IPS-NIHi11 (cell line): ENCODE data around the gene PADI2.

Experiments
- DNase-seq: peaks from one replicate; pipeline ENCODE4 v3.0.0; 2012; ENCODE audit warnings: mixed read lengths, low spot score

PADI2 gene

DNA sequence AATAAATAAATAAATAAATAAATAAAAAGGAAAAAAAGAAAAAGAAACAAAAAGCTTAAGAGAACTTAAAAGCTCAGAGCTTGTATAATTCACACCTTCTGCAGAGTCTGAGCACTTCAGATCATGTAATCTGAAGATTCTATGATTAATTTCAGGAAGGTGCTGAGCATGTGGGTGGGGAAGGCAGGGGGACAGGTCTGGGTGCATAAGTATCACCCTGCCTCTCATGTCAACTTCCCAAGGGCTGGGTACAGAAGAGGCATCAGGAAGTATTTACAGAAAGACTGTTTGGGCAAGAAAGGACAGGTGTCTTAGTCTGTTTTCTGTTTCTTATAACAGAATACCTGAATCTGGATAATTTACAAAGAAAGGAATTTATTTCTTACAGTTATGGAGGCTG is 20.4 kb upstream of the PADI2 start:
- no peak for DNase-seq

DNA sequence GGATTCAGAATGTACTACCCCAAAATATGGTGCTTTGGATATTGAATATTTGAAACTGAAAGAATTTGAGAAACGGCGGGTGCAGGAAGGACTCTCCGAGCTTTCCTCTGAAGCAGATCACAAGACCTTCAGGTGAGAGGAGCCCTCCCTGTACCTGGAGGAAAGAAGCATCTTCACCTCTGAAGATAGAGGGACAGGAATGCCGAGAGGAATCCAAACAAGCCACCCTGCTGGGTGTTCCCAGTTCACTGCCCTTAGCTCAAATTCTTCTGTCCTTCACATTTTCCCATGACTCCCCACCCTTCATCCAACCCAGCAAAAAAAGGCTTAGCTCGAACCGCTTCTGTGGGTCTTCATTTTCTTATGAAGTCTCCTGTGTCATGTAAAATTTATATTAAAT is 18.2 kb upstream of the PADI2 start:
- DNase-seq: no peak

DNA sequence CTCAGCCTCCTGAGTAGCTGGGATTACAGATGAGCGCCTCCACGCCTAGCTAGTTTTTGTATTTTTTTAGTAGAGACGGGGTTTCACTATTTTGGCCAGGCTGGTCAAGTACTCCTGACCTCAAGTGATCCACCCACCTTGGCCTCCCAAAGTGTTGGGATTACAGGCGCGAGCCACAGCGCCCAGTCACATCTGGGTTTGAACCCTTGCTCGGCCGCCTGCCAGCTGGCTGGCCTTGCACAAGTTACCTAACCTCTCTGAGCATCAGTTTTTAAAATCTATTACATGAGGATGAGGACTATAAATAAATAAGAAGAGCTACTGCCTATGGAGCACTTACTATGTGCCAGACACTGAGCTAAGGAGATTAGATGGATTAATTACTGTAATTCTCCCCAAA is 17.7 kb upstream of the PADI2 start:
- no peak for DNase-seq

DNA sequence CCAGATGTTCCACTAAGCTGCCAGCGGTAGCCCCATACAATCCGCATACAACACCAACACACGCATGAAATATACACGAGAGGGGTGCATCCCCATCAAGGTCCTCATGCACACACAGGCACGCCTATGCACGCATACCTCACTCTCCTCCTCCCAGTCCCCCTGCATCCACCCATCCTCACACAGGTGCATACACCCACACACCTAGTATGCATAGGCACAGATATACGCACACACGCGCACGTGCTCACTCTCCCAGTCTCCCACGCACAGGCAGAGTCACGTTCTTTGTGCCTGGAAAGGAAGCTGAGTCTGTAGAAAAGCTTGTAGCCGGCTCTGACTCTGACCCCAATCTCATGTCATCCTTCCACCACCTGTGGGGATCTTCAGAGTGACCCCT is 16.9 kb upstream of the PADI2 start:
- no peak for DNase-seq

DNA sequence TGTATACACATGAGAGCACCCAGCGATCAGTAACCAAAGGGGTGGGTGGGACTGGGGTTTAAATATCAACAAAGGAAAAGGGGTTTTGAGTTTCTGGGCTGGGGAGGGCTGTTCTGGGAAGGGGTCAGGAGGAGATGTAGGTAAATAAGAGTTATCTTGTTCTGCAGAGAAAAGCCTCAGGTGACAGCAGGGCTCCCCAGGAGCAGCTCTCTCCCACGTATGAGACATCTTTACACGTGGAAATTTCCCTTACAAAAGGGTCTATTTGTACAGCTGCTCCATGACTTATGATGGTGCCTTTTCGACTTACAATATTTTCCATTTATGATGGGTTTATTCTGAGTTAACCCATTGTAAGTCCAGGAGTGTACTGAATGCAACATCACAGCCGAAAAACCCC is 16.3 kb upstream of the PADI2 start:
- no peak for DNase-seq

DNA sequence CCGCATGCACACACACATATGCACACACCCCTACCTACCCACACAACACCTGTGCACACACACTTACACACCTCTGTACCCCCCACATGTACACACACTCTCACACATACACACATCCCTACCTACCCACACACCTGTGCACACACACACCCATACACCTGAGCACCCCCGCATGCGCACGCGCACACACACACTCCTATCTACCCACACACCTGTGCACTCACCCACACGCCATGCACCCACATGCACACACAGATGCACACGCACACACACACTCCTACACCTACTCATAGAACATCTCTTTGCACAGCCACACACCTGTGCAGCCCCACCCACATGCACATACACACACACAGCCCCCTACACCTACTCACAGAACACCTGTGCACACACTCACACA is 15.5 kb upstream of the PADI2 start:
- DNase-seq: no peak

DNA sequence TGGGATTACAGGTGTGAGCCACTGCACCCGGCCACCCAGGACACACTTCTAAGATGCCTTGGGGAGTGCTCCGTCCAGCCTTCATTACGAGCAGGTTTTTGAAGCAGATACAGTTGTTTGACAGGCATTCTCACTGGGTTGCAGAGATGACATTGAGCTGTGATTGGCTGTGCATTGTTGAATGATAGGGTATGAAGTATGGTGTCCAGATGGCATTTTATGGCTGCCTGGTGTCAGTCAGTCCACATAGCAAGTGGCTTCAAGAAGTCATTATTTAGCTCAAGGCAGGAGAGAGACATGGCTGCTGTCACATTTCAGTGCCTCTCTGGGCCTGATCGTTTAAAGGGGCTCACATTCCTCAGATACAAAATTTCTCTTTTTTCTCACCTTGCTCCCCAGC is 14.8 kb upstream of the PADI2 start:
- no peak for DNase-seq

DNA sequence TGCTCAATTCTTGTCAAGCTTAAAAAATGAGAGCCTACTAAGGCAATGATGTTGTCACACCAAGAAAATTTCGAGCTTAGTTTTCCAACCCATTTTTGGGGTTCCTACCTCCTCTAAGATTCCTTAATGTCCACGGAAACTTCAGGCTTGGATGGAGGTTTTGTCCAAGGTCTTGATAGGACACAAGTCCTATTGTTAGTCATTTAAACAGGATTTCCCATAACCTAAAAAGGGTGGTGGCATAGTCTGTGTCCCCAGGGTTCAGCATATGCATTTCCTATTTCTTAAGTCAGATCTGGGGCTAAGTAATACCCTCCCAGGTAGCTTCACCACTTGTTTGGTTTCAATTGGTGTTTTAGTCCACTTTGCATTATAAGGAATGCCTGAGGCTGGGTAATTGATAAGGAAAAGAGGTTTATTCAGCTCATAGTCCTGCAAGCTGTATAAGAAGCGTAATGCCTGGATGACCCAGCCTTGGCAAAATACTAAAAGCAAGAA is 10.9 kb upstream of the PADI2 start:
- peak; percentile 48 for DNase-seq

DNA sequence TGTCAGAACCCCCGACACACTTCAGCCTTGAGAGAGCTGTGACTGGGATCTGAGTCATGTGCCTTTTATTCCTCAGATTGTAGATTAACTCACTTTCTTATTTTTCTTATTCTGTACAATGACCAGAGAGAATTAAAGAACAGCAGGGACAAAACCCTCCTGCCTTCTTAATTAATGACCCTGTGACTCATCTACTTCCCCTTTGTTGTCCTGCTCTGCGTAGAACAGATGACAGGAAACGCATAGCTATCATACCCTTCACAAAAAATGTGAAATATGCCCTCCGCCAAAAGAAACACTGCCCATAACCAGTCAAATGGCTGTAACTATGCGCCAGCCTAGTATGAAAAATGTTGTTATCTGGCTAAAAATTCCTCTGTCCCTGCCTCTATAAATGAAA is 9.1 kb upstream of the PADI2 start:
- DNase-seq: peak; percentile 49

DNA sequence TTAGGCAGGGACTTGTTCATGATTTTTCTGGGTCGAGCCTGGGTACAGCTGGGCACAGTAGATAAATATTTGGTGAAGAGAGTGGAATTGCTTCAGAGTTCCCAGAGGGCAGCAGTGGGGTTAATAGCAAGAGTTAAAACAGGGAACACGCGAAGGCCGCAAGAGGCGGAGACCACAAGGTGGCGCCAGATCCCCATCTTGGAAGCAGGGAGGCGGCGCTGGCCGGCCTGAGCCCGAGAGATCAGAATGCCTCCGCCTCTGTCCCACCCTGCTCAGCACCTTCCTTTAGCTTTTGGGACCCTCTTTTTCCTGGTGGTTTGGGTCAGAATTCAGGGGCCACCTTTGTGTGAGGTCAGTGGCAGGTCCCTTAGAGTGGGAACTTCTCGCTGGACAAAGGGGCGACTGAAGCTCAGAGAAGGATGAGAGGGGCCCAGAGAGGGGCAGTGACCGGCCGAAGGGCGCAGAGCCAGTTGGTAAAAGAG is 6.5 kb upstream of the PADI2 start:
- peak; percentile 92 for DNase-seq

DNA sequence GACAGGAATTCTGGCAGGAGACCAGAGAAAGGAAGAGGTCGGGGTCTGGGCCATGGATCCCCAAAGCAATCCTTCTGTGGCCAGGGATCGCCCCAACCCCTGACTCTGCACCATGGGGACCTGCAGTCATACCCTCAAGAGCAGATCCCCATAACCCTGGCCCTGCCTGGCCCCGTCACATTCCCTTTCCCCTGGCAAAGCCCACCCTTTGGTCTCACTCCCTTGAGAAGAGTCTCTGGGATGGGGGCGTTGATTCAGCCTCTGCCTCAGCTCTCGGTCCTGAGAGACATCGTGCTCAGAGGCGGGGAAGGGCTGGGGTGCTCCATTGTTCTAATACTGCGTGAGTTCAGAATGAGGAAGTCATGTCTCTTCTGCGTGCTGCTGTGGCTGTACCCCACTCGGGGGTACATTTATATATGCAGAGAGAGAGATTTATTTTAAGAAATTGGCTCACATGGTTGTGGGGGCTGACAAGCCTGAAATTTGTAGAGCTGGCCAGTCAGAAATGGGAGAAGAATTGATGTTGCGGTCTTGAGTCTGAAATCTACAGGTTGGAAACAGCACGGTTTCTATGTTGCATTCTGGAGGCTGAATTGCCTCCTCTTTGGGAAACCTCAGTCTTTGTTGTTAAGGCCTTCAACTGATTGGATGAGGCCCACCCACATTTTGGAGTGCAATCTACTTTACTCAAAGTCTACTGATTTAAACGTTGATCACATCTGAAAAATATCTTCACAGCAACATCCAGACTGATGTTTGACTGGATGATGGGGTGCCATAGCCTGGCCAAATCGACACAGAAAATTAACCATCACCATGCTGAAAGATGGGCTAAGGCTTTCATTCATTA is 4.2 kb upstream of the PADI2 start:
- DNase-seq: no peak

DNA sequence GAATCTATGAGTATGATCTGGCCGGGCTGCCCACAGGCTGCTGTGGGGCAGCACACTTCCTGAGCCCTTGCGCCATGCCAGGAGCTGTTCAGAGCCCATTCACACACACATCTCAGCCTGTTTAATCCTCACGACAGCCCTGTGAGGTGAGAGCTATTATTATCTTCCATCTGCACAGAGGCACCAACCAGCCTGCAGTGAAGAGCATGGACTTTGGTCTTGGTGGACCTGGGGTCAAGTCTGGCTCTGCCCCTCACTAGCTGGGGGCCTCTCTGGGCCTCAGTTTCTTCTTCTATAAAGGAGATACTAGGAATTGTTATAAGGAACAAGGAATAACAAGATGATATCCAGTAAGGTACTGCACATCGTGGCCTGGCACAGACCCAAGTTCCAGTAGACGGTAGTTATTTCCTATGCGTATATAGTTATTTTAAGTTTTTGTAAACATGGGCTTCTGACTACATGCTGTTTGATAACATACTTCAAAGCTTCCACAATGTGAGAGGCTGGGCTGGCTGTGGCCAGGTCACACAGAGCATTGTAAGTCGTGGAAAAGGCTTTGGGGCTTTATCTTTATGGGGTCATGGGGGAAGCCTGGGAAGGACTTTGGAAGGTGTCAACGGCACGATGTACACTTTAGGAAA is 3.4 kb upstream of the PADI2 start:
- no peak for DNase-seq

DNA sequence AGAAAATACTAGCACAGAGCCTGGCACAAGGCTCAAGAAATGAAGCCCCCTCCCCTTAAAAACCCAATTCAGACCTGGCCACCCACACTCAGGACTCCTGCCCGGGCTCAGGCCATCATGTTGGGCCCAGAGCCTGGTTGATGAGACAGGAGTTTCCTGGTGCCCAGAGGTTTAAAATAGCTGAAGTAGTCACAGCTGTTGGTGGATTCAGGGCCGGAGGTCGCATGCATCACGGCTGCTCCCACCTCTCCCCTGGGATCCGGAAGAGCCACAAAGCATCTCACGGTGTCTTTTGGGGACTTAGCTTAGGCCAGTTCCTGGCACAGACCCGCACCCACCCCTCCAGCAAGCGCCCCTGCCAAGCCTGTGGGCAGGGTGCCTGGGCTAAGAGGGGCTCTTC is 2.6 kb upstream of the PADI2 start:
- no peak for DNase-seq

DNA sequence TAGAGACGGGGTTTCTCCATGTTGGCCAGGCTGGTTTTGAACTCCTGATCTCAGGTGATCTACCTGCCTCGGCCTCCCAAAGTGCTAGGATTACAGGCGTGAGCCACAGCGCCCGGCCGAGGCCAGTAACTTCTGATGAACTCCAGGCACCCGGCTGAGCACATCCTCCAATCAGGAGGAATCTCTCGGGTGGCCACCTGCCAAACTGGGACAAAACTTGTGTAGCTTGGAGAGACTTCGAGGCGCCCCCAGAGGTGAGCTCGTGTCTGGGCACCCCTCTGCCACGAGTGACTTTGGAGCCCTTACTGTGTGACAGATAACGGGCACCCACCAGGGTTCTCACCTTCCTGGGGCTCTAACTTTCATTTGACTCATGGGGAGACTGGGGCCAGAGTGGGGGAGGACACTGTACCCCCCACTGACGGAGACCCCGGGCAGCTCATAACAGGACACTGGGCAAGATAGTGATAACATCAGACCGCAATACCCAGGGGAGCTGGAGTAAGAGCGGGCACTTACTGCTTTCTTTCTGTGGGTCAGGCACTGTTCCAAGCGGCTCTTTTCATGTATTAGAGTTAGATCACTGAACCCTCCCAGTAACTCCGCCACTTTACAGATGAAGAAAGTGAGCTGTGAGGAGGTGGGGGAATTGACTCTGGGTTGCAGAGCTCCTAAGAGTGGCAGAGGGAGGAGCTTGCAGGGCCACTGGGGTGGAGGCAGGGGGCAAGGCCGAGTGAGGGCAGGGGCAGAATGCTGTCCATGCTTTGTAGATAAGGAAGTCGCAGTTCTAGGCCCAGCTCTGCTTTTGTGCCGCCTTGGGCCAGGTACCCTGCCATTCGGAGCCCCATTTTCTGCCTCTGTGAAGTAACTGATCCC is 1.9 kb upstream of the PADI2 start:
- DNase-seq: no peak

DNA sequence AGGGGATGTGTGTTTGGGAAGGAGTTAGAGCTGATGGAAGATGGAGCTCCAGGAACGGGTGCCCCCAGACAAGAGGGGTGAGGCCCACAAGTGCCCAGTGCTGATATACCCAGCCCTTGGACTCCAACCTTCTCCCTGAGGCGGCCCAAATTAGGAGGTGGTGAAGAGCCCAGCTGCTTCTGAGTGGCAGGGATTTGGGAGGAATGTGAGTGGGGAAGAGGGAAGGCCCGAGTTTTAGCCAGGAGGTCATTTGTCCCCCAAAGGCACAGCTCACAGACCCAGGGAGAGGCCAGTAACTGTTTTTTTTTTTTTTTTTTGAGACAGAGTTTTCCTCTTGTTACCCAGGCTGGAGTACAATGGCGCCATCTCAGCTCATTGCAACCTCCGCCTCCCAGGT is 1.2 kb upstream of the PADI2 start:
- DNase-seq: no peak

DNA sequence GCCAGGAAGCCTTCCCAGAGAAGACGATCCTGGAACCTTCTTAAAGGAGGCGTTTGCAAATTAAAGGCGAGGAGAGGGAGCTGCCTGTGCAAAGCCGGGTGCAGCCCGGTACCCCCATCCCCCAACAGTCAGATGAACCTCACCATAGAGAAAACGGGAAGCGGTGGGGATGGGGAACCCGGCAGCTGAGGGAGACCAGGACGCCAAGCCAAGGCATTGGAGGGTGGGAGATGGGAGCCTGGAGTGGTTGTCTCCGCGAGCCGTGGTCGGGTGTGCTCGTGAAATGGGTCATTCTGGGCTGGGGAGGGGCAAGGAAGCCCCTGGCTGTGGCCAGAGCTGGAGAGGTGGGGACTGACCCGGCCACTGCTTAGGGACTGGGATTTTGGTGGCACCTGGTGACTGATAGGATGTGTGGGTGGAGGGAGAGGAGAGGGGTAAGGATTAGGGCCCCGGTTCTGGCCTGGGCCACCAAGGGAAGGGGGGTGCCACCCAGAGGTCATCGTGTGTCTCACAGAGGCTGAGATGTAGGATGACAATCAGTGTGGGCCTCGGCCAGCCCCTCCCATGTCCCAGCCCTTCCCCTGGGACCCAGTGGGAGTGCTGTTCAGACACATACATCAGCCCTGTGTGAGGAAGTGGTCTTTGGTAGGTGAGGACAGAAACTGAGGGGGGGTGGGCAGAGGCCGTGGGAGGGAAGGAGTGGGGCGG is 676 bp upstream of the PADI2 start:
- DNase-seq: peak; percentile 54

DNA sequence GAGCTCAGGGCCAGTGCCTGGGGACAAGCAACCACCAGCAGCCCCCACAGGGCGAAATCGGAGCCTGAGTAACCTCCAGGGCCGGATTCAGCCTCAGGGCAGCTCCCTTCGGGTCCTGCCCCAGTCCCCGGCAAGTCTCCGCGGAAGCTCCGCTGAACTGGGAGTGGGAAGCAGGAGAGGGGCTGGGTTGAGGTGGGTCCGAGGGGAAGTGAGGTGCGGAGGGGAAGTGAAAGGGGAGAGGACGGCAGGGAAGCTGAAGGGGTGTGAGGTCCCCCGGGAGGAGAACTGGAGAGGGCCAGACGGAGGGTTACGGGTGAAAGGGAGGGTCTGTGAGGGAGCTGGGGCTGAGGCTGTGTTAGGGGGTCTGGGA is 560 bp downstream of the PADI2 start:
- peak; percentile 57 for DNase-seq

DNA sequence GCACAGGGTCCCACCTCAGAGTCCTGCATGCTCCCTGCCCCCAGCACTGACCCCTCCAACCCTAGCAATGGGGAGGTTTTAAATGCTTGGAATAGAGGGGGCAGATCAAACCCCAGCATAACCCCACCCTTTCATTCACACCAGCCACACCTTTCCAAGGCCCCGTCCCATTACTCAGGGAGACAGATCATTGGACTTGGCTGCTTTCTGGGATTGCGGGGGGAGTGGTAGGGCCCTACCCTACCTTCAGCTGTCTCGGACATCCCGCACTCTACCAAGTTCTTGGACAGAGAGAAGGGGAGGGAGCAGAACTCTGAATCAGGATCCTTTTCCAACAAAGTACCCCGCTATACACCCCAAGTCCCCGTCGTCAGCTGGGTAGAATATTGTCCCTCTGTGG is 983 bp downstream of the PADI2 start:
- no peak for DNase-seq

DNA sequence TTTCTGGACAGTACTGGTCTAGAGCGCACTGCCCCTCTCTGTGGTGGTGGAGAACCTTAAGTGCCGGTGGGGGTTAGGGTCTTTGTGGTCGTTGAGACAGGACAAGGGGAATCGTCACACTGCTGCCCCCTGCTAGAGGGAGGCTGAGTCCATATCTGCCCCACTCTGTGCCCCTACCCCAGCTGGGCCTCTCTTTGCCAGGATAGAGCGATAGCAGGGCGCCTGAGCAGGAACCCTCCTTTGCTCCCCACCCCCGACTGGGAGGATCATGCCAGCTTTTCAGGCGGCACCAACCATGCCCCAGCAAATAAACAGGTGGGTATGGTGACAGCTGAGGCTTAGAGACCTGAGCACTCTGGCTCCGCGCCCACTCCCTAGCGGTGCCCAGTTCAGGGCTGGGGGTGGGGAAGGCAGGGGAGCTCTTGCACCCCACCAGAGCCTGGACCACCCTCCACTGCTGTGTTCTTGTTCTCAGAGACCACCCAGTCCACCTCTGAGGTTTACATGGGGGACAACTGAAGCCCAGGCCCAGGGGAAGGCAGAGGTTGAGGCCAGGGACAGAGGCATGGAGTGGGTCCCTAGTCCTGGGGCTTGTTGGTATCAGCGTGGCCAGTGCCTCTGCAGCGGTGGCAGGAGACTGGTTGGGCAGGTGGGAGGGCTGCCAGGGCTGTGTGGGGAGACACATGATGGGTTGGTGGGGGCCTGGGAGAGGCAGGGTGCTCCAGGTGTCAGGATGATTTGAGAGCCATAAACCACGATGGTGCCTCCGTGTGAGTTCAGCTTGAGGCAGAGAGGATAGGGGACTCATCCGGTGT is 1.6 kb downstream of the PADI2 start:
- no peak for DNase-seq

DNA sequence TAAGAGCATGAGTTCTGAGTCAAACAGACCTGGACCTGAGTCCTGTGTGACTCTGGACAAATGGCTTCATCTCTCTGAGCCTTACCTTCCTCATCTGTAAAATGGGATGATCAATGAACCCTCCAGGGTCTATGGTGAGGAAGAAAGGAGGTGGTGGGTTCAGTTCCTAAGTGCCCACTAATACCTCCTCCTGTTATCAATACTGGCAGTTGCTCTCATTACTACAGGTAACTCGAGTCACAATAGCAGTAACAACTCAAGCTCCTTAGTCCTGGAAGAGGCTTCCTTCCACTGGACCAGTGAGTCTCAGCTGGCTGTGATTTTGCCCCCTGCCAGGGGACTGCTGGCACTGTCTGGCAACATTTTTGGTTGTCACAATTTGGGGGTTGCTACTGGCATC is 2.6 kb downstream of the PADI2 start:
- DNase-seq: no peak

DNA sequence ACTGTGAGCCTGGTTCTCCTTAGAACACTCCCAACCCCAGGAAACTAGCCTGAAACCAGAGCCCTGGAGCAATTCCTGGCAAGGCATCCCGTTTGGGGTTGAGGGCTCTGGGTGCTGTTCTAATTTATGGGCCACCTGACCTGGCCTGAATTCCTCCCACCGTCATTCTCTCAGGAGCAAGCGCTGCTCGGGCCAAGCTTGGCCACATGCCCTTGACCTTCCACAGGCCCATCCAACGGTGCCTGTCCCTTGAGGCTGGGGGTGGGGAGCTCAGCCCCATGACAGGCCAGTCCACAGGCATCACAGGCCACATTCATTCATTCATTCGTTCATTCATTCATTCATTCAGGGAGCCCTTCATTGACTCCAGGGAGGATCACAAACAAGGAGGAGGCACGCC is 5.3 kb downstream of the PADI2 start:
- no peak for DNase-seq
